GM18861 (cell line): ENCODE results near the gene BRD4.

ENCODE experiments used
- ATAC-seq: cut with Tn5 transposase; IDR thresholded peaks from one replicate; pipeline ENCODE4 v1.9.1; 2021; ENCODE audit not compliant: unreplicated experiment

BRD4 gene

DNA sequence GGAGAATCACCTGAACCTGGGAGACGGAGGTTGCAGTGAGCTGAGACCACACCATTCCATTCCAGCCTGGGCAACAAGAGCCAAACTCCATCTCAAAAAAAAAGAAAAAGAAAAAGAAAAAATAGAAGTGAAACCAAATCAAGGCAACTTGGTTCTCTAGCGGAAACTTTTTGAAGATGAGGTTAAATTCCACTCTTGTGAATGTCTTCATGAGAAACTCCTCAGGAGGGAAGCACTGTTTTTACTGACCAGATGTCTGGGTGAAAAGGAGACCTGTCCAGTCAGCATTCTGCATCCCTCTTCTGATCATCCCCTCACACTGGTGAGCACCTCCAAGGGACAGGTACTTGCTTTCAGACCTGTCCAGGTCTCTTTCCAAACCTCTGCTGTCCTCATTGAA lies 15.8 kb downstream of the BRD4 start:
- ATAC-seq = no peak

DNA sequence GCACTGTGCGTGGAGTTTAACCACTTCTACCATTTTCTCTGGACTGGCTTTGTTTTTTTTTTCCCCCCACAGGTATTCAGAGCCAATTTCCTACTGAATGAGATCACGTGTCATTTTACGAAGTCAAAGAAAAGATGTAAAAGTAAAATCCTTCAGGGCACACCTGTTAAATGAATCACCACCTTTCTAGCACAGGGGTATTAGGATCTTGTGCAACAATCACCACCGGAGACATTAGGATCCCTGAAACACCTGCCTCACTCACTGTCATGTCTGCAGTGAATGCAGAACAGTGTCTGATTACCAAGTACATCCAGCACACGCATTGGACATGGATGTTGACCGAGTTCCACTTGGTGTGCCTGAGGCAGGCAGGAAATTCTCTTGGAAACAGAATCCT lies 17.2 kb downstream of the BRD4 start:
- no peak for ATAC-seq

- no peak for ATAC-seq
Observed at GRCh38 chr19:15313649-15314279, 18.6 kb downstream of the BRD4 start.

GRCh38 chr19:15307169-15307568 lies 25.2 kb downstream of the BRD4 start:
- ATAC-seq = no peak

- ATAC-seq = no peak
Observed at GRCh38 chr19:15305582-15306334, 26.6 kb downstream of the BRD4 start.

- ATAC-seq = no peak
Observed at GRCh38 chr19:15304140-15304705, 28.1 kb downstream of the BRD4 start.

DNA sequence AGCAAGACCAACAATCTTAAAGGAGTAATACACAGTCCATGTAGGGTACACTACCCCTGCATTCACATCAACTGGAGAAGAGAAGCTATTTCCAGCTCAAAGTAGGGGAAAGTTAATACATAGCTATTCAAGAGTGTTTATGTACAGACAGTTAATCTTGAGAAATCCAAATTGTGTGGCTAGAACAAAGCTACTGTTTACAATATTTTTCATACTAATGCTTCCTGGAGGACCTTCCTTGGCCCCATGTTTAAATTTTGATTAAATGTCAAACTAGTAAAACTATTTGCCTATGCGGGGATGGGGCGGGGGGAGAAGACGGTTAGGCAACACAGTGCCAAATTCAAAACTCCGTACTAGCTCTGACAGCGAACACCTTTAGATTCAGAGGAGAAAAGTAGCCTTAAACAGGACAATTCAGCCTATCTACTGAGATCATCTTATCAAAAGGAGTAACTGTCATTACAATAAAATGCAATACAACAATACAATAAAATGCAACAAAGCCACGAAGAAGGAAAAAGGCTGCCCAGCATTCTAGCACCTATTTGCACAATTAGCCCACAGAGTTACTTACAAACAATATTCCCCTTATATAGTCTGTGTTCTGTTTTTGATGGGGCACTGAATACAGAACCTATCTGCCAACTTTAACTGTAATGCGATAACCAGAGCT lies 29.1 kb downstream of the BRD4 start:
- no peak for ATAC-seq

- ATAC-seq = no peak
Observed at GRCh38 chr19:15300533-15301197, 31.7 kb downstream of the BRD4 start.

- ATAC-seq = no peak
Observed at GRCh38 chr19:15299568-15300409, 32.5 kb downstream of the BRD4 start.

- no peak for ATAC-seq
Observed at GRCh38 chr19:15298847-15299567, 33.3 kb downstream of the BRD4 start.

DNA sequence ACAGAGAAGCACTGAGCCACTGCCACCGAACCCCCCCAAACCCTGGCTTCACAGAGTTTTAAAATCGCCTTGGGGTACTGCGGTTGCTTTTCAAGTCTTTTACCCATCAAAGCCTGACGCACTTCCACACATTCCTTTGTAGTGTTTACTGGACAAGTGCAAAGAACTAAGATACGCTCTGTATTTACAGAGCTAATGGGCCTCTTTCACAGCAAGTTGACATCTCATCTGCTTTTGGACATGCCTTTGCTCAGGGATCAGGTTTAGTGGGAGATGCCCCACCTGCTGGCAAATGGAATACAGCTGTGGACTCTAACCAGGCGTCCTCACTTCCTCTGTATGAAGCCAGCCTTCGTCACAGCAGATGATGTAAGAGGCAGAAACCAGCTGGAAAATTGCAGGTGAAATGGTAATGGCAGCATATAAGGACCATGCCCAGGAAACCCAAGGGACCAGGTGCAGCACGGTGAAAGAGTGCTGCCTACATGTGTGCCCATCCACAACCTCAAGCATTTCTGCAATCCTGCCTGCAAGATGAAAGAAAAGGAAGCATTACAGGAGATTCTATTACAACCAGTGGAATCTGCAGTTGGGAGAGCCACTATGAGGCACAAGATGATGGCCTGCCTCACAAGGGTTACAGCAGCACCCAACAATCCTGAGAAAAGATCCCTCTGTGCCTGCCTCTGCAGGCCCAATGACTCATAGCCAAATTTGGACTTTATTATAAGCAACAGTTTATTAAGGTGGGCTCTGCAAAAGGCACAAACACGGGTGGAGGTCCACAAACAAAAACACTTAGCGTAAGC lies 34.7 kb downstream of the BRD4 start:
- ATAC-seq = no peak

- no peak for ATAC-seq
Observed at GRCh38 chr19:15296841-15297415, 35.4 kb downstream of the BRD4 start.

DNA sequence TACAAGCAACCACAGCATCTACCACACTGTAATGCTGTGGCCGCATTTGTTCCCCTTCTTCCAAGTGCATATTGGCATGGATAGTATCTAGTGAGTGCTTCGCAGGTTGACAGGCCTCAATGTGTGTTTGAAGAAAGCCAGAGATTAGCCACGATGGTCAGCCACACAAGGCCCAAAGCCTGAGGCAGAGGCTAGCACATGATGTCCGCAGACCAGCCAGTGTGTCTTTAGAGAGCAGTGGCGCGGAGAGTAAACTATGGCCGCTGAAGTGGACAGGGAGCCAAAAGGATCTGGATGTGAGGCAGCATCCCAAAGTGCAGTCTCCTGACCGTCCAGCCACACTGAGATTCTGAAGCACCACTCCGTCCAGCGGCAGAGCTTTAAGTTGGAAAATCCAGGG lies 36.0 kb downstream of the BRD4 start:
- no peak for ATAC-seq

DNA sequence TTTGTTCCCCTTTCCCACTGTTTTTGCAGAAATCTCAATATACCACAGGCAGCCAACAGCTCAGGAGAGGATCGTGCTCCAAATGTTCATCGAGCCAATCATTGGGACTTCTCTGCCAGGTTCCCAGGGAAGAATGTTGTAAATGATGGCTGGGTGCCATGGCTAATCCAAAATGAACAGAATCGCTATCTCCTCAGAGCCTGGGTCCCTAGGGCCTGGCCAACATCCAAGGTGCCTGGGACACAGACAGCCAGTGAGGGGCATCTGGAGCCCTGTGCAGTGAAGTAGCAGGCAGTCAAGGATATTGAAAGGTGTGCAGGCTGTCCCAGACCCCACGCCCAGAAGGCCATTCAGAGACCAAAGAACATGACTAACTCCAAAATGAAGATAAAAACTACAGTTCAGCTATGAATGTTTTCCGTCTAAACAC lies 37.8 kb downstream of the BRD4 start:
- no peak for ATAC-seq

DNA sequence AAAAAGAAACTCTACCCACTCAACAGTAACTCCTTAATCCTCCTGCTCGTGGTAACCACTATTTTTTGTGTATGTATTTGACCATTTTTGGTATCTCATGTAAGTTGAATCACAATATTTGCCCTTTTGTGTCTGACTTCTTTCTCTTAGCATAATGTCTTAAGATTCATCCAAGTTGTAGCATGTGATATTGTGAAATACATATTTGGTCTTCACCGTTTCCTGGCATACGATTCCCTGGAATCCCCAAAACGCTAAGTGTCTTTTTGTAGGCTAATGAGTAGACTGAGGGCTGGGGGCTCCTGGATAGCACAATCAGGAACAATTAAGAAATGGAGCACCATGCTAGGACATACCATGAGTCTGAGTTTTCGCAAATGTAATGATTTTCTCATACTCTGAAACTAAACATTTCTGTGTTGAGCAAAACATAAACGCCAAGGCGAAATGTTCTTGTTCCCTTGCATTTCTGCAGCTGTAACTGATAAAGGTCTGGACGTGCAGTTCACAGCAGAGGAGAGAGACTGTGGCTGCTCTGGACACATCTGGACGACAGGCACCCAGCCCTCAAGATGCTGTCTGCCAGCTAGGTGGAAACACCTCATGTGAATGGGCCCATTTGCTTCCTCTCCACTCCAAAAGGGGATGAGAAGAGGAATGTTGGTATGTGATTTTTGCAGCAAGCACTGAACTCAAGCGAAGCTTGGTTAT lies 38.4 kb downstream of the BRD4 start:
- ATAC-seq = no peak

DNA sequence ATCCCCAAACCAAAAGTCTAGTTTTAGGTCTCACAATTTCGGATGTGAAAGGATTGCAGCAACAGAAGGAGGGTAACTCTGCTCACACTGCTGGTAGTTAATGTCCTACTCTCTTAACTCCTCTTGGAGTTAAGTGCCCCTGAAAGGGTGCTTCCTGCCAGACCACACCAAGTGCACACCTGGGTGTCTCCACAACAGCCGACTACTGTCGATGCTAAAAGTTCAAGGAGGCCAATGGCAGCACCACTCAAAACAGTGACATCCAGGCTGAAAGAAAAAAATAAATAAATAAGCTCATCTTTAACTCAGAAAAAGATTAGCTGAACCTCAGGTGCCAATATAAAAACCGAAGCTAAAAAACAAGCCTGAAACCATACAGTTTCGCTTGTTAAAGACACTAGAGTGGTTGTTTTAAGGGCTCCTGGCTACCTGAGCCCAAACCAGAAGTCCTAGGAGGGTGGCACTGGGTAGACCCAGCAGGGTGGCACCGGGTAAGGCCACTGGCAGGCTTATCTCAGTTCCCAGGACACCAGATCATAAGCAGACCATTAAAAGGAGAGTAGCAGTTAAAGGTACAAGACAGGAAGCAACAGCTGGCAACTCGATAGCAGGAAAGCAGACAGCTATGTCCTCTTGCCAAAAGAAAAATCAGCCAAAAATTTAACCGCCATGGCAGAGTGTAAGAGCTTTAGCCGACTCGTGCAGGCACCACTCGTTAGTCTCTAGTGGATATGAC lies 39.3 kb downstream of the BRD4 start:
- no peak for ATAC-seq

DNA sequence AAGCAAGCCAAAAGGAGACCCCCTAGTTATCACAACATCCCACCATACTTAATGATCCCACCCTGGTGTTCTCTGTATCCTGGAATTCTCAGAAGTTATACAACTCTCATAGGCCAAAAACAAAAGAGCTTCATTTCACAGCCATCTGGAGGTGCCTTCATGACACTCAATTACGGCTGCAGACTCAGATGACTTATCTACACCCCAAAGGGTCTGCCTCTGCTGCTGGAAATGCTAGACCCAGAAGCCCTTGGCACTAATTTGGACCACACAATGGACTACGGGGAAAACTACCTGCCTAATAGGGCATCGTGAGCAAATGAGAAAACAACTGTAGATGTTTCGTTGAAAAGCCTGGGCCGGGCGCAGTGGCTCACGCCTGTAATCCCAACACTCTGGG lies 40.2 kb downstream of the BRD4 start:
- ATAC-seq = no peak
